Lower lobe of right lung (tissue), 2 donors: ENCODE results near the gene B3GALT4. TPM values are rescaled to one million over a fixed set of nuclear protein-coding genes. Genes with fewer than 3 reads are reported as not detected.
A peak's percentile ranks its signal among the peaks of the same experiment; 100 is the strongest.

Experiments
- ATAC-seq, 2 donors: fragments of 200-7000 bp; cut with Tn5 transposase; one replicate each; pipeline ENCODE4 v1.9.1; 2020 to 2022; ENCODE audit warnings: mild to moderate bottlenecking in 2 of 2, moderate library complexity in 2 of 2
- DNase-seq: peaks from one replicate; pipeline ENCODE4 v3.0.0-alpha.2; 2020
- H3K27ac ChIP-seq: fragments of 200-600 bp; one replicate; pipeline ENCODE4 v1.8.0; 2022
- H3K27me3 ChIP-seq: fragments of 200-600 bp; one replicate; pipeline ENCODE4 v1.8.0; 2022; ENCODE audit warnings: low read depth
- H3K36me3 ChIP-seq: fragments of 200-600 bp; one replicate; pipeline ENCODE4 v1.8.0; 2022; ENCODE audit warnings: mild to moderate bottlenecking
- H3K4me1 ChIP-seq: fragments of 200-600 bp; one replicate; pipeline ENCODE4 v1.8.0; 2022
- H3K4me3 ChIP-seq: fragments of 200-600 bp; one replicate; pipeline ENCODE4 v1.8.0; 2022; ENCODE audit warnings: mild to moderate bottlenecking
- H3K9me3 ChIP-seq: fragments of 200-600 bp; one replicate; pipeline ENCODE4 v1.8.0; 2022
- CTCF ChIP-seq: fragments of 200-600 bp; IDR thresholded peaks from one replicate; pipeline ENCODE4 v1.8.0; 2022; ENCODE audit warnings: antibody characterized with exemption, mild to moderate bottlenecking
- intact Hi-C: fragments of 100-400 bp; cut with DNase I; formaldehyde crosslinking; loops from one replicate; pipeline ENCODE4 v1.11.0; 2022
- total RNA-seq: library from RNA; stranded (reverse); fragmentation: NEBNext Ultra II Directional; extraction: Animal tissue kit (Norgen Biotek cat#: 25700); gene quantifications from one replicate; pipeline ENCODE4 v1.2.1, GENCODE V29; 2021
- donor health status: DM: no; HTN: yes; CAD: no; lungs with severe emphysema.

The B3GALT4 gene
- total RNA-seq, 1 donor from 2014 or later: 19.6 TPM

- Histone ChIP-seq H3K9me3 (no peaks in the 10 kb centered on the region), H3K36me3 (peaks cover 83% of the 10 kb centered on the region), H3K4me3 (peak overlapping the region; percentile 86), H3K27ac (peak overlapping the region; percentile 95), H3K4me1 (peaks cover 61% of the 10 kb centered on the region), H3K27me3 (no peaks in the 10 kb centered on the region)
- ATAC-seq: peak; percentile 1 to 11
- TF ChIP-seq CTCF: no peak
- intact Hi-C loops: no loop called here
- DNase-seq: no peak
Observed at GRCh38 chr6:33277663-33278391, 904 bp downstream of the B3GALT4 start.

- Histone ChIP-seq H3K4me3 (peak overlapping the region; percentile 86), H3K9me3 (no peaks in the 10 kb centered on the region), H3K27me3 (no peaks in the 10 kb centered on the region), H3K27ac (peak overlapping the region; percentile 95), H3K36me3 (peaks cover 78% of the 10 kb centered on the region), H3K4me1 (peaks cover 56% of the 10 kb centered on the region)
- ATAC-seq (no peak), DNase-seq (no peak)
- TF ChIP-seq CTCF: no peak
- intact Hi-C loops: no loop called here
Observed at GRCh38 chr6:33278392-33278741, 1.4 kb downstream of the B3GALT4 start.

GRCh38 chr6:33278810-33279209 lies 1.9 kb downstream of the B3GALT4 start:
- peaks cover 78% of the 10 kb centered on the region for H3K36me3 ChIP-seq
- TF ChIP-seq CTCF: no peak
- ATAC-seq (no peak), DNase-seq (no peak)
- peaks cover 52% of the 10 kb centered on the region for H3K4me1 ChIP-seq
- no peaks in the 10 kb centered on the region for H3K27me3 ChIP-seq
- H3K4me3 ChIP-seq: no peak overlapping the region
- intact Hi-C loops: no loop called here
- H3K9me3 ChIP-seq: no peaks in the 10 kb centered on the region
- H3K27ac ChIP-seq: no peak overlapping the region

GRCh38 chr6:33279257-33279695 lies 2.4 kb downstream of the B3GALT4 start:
- ATAC-seq (no peak), DNase-seq (no peak)
- H3K4me3 ChIP-seq: no peak overlapping the region
- no peaks in the 10 kb centered on the region for H3K9me3 ChIP-seq
- no peak for TF ChIP-seq CTCF
- peaks cover 78% of the 10 kb centered on the region for H3K36me3 ChIP-seq
- H3K27ac ChIP-seq: no peak overlapping the region
- intact Hi-C loops: no loop called here
- H3K27me3 ChIP-seq: no peaks in the 10 kb centered on the region
- peaks cover 47% of the 10 kb centered on the region for H3K4me1 ChIP-seq

GRCh38 chr6:33279971-33280511 lies 3.1 kb downstream of the B3GALT4 start:
- Histone ChIP-seq H3K27ac (no peak overlapping the region), H3K36me3 (peaks cover 78% of the 10 kb centered on the region), H3K27me3 (no peaks in the 10 kb centered on the region), H3K9me3 (no peaks in the 10 kb centered on the region), H3K4me1 (peaks cover 39% of the 10 kb centered on the region), H3K4me3 (no peak overlapping the region)
- DNase-seq: no peak
- no peak for ATAC-seq
- TF ChIP-seq CTCF: peak; percentile 17
- intact Hi-C loops: no loop called here
